GM13977 (cell line): ENCODE data around the gene XPC.

Experiments used
- DNase-seq: peaks from one replicate; pipeline ENCODE4 v3.0.0; 2012; ENCODE audit warnings: low spot score
- in situ Hi-C: fragments of 300-500 bp; cut with MboI; formaldehyde crosslinking; loops from one replicate; pipeline ENCODE4 v1.12.0; 2022; ENCODE audit warnings: low sequenced_read_pairs, low pct_unique_long_range_greater_than_20kb, mixed read lengths, inconsistent platforms; ENCODE audit not compliant: unreplicated experiment
- TF ChIP-seq, protein P1 (sequence below): IDR thresholded peaks from 2 replicates; pipeline ENCODE4 v1.5.1; 2012; ENCODE audit warnings: mild to moderate bottlenecking, control low read depth; ENCODE audit not compliant: insufficient read depth; ENCODE audit errors: extremely low read depth, missing control alignments

The XPC gene

DNA sequence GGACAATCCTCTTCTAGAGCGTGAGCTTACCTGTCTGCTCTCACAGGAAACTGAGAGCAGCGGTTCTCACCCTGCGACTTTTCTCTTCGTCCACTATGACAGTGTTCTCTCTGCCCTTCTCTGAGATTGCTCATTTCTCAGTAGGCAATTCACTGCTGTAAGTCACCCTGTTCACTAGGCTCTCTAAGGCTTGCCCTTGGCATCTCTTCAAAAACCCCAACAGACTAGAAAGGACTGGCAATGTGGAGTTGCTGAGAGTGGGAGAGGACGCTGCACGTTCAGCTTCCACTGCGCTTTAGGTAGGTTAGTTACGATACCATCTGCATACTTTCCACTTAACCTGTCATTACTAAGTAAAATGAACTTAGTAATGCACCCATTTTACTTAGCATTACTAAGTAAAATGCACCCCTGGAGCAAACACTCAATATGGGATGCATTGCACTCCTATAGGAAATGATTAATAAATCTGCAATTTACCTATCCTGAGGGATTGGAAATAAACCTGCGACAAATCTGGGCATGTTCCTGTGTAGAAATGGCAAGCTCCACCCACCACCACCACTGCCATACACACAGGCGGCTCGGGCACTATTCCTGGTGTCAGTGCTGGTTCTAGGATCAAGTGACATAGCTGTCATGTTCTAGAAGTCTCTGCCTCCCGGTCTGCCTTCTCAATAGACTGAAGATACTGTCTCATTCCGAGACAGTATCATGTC, 21.4 kb downstream of the XPC start:
- in situ Hi-C loops, result no loop called here
- no peak for DNase-seq
- TF ChIP-seq, protein P1, sequence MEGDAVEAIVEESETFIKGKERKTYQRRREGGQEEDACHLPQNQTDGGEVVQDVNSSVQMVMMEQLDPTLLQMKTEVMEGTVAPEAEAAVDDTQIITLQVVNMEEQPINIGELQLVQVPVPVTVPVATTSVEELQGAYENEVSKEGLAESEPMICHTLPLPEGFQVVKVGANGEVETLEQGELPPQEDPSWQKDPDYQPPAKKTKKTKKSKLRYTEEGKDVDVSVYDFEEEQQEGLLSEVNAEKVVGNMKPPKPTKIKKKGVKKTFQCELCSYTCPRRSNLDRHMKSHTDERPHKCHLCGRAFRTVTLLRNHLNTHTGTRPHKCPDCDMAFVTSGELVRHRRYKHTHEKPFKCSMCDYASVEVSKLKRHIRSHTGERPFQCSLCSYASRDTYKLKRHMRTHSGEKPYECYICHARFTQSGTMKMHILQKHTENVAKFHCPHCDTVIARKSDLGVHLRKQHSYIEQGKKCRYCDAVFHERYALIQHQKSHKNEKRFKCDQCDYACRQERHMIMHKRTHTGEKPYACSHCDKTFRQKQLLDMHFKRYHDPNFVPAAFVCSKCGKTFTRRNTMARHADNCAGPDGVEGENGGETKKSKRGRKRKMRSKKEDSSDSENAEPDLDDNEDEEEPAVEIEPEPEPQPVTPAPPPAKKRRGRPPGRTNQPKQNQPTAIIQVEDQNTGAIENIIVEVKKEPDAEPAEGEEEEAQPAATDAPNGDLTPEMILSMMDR, result no peak

DNA sequence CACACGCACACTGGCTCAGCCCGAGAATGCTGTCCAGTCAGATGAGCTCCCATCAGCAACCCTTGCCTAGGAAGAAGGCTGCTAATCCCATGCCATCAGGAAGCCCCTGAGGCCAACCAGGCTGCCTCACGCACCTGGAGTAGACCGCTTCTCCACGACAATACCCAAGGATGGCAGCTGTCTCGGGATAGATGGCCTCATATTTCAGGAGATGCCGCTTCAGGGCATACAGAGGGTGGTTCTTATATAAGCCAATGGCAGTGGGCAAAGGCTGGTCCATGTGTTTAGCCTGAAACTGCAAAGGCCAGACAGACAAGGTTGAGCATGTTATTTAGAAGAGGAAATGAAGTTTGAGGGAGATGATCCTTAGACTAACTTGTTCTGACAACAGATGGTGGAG, 22.2 kb downstream of the XPC start:
- DNase-seq, result no peak
- TF ChIP-seq, protein P1, result no peak
- in situ Hi-C loops, result no loop called here

DNA sequence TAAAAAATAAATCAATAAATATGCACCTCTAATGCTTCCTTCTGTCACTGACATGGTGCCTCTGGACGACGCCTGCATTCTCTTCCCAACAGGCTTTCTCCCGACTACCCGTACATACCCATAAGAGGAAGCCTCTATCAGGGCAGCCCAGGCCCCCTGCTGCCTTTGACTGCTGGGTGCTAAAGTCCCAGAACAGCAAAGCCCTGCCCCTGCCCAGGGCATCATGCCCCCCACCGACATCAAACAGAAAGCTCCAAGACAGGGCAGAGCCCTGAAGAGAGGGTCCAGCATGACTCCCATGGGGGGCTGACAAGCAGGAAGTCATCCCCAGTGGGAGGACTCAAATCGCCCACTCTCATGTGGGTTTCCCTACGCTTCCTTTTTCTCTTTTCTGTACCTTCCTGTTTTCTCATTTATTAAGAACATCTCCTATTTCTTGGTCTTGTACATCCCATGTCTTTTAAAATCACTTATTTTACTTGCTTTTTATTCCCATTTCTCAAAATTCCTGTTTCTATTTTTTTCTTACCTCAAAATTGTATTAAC, 23.4 kb downstream of the XPC start:
- TF ChIP-seq, protein P1, result no peak
- in situ Hi-C loops, result no loop called here
- no peak for DNase-seq

DNA sequence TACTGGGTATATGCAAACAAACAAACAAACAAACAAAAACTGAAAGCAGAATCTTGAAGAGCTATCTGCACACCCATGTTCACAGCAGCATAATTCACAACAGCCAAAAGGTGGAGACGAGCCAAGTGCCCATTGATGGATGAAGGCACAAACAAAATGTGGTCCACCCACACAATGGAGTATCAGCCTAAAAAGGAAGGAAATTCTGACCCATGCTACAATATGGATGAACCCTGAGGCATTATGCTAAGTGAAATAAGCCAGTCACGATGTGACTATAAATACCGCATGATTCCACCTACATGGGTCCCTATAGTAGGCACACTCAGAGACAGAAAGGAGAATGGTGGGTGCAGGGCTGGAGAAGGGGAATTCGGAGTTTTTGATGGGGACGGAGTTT, 24.1 kb downstream of the XPC start:
- in situ Hi-C loops, result no loop called here
- DNase-seq, result no peak
- TF ChIP-seq, protein P1, result no peak

DNA sequence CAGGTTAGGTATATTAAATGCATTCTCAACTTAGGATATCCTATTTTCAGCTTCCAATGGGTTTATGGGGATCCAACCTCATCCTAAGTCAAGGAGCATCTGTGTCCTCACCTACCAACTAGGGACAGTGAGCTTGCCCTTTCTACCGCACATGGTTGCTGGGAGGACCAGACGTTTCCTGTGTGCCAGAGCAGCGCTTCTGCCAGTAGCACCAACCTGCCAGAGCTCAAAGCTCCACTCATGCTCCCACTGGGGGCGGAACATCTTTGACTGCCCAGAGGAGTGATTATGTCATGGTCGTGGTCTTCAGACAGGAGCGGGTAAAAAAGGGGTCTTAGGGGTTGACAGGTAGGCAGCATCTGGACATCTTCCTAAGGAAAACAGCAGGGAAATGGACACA, 24.7 kb downstream of the XPC start:
- TF ChIP-seq, protein P1, result no peak
- in situ Hi-C loops, result no loop called here
- DNase-seq, result no peak

DNA sequence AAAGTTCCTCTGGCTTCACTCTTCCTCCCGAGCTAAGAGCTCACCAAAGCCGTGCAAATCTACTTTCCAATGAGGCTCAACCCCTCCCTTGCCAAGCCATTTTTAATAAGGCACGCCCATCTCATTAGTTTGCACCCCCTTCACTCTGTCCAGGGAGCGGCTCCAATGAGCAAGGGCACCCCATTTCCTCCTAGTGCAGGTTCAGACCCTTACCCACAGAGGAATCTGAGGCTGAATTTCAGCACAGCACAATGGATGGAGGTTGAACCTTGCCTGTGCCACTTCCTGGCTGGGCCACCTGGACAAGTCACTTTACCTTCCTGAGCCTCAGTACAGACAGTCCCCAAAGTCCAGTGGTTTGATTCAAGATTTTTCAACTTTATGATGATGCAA, 25.4 kb downstream of the XPC start:
- DNase-seq, result no peak
- in situ Hi-C loops, result no loop called here
- TF ChIP-seq, protein P1, result no peak
